CD4-positive, alpha-beta T cell (primary cell): ENCODE measurements around the gene NUFIP1. TPM values are rescaled to one million over a fixed set of nuclear protein-coding genes. Genes with fewer than 3 reads are reported as not detected.

Source experiments
- ATAC-seq: fragments of 200-7000 bp; cut with Tn5 transposase; one replicate; pipeline ENCODE4 v1.10.0; 2022; ENCODE audit warnings: mild to moderate bottlenecking; ENCODE audit not compliant: poor library complexity
- CTCF ChIA-PET: fragments of 350-600 bp; sonication (Branson Sonifier 250); formaldehyde crosslinking; loops from one replicate; lab custom pipeline; 2021; ENCODE audit warnings: antibody characterized with exemption, inconsistent platforms; lab: Charles Lee
- POLR2A ChIA-PET: fragments of 350-600 bp; sonication (Branson Sonifier 250); formaldehyde crosslinking; loops from one replicate; lab custom pipeline; 2021; ENCODE audit warnings: antibody characterized with exemption, inconsistent platforms; lab: Charles Lee
- DNase-seq, 14 experiments: peaks; one replicate each; pipeline ENCODE4 v3.0.0-alpha.2; 2013 to 2020; ENCODE audit warnings: mixed read lengths in 2 of 14
- H3K27ac ChIP-seq, 2 donors: one replicate each; pipeline versions ENCODE4 v1.5.1 to v1.7.0; 2013; ENCODE audit warnings: low read length in 2 of 2, low read depth in 1 of 2, mild to moderate bottlenecking in 1 of 2
- H3K27me3 ChIP-seq, 2 experiments: 1 replicate in 1 of 2; 2 replicates in 1 of 2; pipeline versions ENCODE4 v1.6.1 to v1.7.0; 2013; ENCODE audit warnings: low read length in 2 of 2, control low read depth in 1 of 2, mild to moderate bottlenecking in 1 of 2, moderate library complexity in 1 of 2; ENCODE audit not compliant: insufficient read depth in 2 of 2, control insufficient read depth in 1 of 2
- H3K36me3 ChIP-seq: one replicate; pipeline ENCODE4 v1.6.1; 2013; ENCODE audit warnings: low read length, control low read depth; ENCODE audit not compliant: insufficient read depth
- H3K4me1 ChIP-seq: one replicate; pipeline ENCODE4 v1.6.1; 2013; ENCODE audit warnings: low read length, control low read depth; ENCODE audit not compliant: insufficient read depth
- H3K4me3 ChIP-seq: one replicate; pipeline ENCODE4 v1.5.1; 2013; ENCODE audit warnings: mild to moderate bottlenecking, low read length, moderate library complexity
- H3K9me3 ChIP-seq, 2 experiments: 1 replicate in 1 of 2; 2 replicates in 1 of 2; pipeline versions ENCODE4 v1.6.1 to v1.7.0; 2013; ENCODE audit warnings: low read length in 2 of 2, mild to moderate bottlenecking in 2 of 2, control low read depth in 1 of 2, moderate library complexity in 1 of 2; ENCODE audit not compliant: control insufficient read depth in 1 of 2, insufficient read depth in 1 of 2
- H3K27ac Mint-ChIP-seq: one replicate; pipeline ENCODE4 v1.8.0; 2020; ENCODE audit warnings: mixed read lengths
- H3K27me3 Mint-ChIP-seq: one replicate; pipeline ENCODE4 v1.8.0; 2021; ENCODE audit warnings: mixed read lengths
- H3K36me3 Mint-ChIP-seq: one replicate; pipeline ENCODE4 v1.8.0; 2021; ENCODE audit warnings: low read depth, mixed read lengths
- H3K4me1 Mint-ChIP-seq: one replicate; pipeline ENCODE4 v1.8.0; 2021; ENCODE audit warnings: low read depth, mixed read lengths
- H3K4me3 Mint-ChIP-seq: one replicate; pipeline ENCODE4 v1.8.0; 2020; ENCODE audit warnings: mild to moderate bottlenecking, mixed read lengths
- H3K9me3 Mint-ChIP-seq: one replicate; pipeline ENCODE4 v1.8.0; 2020; ENCODE audit warnings: mixed read lengths
- intact Hi-C, 2 experiments: fragments of 100-400 bp; cut with DNase I in 1 of 2; cut with micrococcal nuclease in 1 of 2; formaldehyde crosslinking; loops; one replicate each; pipeline versions ENCODE4 v1.15.1 to v1.9.0; 2023 to 2025; cut with DNase I, micrococcal nuclease
- total RNA-seq, 174 experiments: library from RNA in 2 of 174; stranded (reverse) in 2 of 174; gene quantifications; one replicate each; pipeline ENCODE4 v1.2.3 and lab custom pipeline; 2021 to 2026
- TF ChIP-seq, protein P1 (sequence below): fragments of 200-600 bp; IDR thresholded peaks from one replicate; pipeline ENCODE4 v1.8.0; 2022; ENCODE audit warnings: antibody characterized with exemption, mild to moderate bottlenecking

NUFIP1 gene
- total RNA-seq, 2 experiments from 2014 or later: 4.3 to 4.4 TPM

DNA sequence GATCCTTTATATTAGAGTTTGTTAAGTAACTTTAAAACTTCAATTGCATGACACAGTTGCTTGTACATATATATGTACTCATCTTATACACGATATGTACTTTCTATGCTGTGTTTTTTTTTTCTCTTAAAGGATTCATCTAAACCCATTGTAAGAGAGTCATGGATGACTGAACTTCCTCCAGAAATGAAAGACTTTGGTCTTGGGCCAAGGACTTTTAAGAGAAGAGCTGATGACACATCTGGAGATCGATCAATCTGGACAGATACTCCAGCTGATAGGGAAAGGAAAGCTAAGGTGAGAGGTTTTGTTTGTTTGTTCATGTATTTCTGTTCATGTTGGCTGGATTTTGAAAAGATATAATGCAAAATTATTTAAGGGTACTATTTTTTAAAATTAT is 26.0 kb upstream of the NUFIP1 start:
- no peaks in the 10 kb centered on the region for H3K27me3 ChIP-seq
- Mint-ChIP-seq H3K4me1 (no peaks in the 10 kb centered on the region), H3K9me3 (no peaks in the 10 kb centered on the region), H3K36me3 (peaks cover 85% of the 10 kb centered on the region), H3K4me3 (no peak overlapping the region), H3K27me3 (no peaks in the 10 kb centered on the region), H3K27ac (no peak overlapping the region)
- ATAC-seq (no peak), DNase-seq (no peak)
- TF ChIP-seq, protein P1, sequence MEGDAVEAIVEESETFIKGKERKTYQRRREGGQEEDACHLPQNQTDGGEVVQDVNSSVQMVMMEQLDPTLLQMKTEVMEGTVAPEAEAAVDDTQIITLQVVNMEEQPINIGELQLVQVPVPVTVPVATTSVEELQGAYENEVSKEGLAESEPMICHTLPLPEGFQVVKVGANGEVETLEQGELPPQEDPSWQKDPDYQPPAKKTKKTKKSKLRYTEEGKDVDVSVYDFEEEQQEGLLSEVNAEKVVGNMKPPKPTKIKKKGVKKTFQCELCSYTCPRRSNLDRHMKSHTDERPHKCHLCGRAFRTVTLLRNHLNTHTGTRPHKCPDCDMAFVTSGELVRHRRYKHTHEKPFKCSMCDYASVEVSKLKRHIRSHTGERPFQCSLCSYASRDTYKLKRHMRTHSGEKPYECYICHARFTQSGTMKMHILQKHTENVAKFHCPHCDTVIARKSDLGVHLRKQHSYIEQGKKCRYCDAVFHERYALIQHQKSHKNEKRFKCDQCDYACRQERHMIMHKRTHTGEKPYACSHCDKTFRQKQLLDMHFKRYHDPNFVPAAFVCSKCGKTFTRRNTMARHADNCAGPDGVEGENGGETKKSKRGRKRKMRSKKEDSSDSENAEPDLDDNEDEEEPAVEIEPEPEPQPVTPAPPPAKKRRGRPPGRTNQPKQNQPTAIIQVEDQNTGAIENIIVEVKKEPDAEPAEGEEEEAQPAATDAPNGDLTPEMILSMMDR: no peak
- H3K36me3 ChIP-seq: peaks cover 49% of the 10 kb centered on the region
- ChIA-PET POLR2A (no interaction called here), CTCF (no interaction called here)
- no peaks in the 10 kb centered on the region for H3K4me1 ChIP-seq
- no peak overlapping the region for H3K4me3 ChIP-seq
- intact Hi-C loops: no loop called here
- H3K27ac ChIP-seq: no peak overlapping the region
- H3K9me3 ChIP-seq: no peaks in the 10 kb centered on the region

DNA sequence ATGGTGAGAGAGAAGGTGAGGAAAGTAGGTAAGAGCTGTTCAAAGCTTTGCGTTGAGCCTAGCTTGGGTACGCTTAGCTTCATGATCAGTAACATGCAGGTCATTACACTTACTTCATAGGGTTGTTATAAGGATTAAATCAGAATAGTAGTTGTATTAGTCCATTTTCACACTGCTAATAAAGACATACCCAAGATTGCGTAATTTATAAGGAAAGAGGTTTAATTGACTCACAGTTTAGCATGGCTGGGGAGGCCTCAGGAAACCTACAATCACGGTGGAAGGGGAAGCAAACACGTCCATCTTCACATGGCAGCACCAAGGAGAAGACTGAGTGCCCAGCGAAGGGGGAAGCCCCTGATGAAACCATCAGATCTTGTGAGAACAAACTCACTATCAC is 21.9 kb upstream of the NUFIP1 start:
- no peaks in the 10 kb centered on the region for H3K9me3 Mint-ChIP-seq

DNA sequence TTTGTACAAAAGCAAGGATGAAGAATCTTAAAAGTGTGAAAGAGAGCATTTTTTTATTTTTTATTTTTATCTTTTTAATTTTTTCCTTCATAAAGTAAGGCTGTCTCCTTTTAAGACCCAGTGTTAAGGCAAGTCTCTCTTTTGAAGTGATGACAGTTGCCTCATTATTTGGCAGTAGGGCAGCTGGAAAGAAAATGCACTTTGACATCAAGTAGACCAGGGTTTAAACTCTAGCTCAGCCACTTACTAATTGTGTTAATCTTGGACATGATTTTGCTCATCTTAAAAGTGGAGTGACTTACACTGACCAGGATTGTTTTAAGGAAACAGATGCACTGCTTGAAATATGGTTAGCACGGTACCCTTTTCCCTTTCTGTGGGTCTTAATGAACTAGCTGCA is 18.6 kb upstream of the NUFIP1 start:
- ATAC-seq (no peak), DNase-seq (no peak)
- CTCF ChIA-PET: no interaction called here
- Mint-ChIP-seq H3K27me3 (no peaks in the 10 kb centered on the region), H3K4me1 (no peaks in the 10 kb centered on the region), H3K27ac (no peak overlapping the region), H3K9me3 (no peaks in the 10 kb centered on the region), H3K36me3 (peaks cover 81% of the 10 kb centered on the region), H3K4me3 (no peak overlapping the region)
- Histone ChIP-seq H3K4me3 (no peak overlapping the region), H3K9me3 (no peaks in the 10 kb centered on the region), H3K4me1 (no peaks in the 10 kb centered on the region), H3K36me3 (peaks cover 55% of the 10 kb centered on the region), H3K27me3 (no peaks in the 10 kb centered on the region), H3K27ac (no peak overlapping the region)
- intact Hi-C loops: no loop called here
- POLR2A ChIA-PET: no interaction called here
- TF ChIP-seq, protein P1: no peak

More for the DNA sequence above, 21.9 kb upstream of the NUFIP1 start:
- Mint-ChIP-seq H3K36me3 (peaks cover 92% of the 10 kb centered on the region), H3K27me3 (no peaks in the 10 kb centered on the region), H3K4me3 (no peak overlapping the region), H3K4me1 (no peaks in the 10 kb centered on the region), H3K27ac (no peak overlapping the region)
- TF ChIP-seq, protein P1: no peak
- intact Hi-C loops: no loop called here
- H3K4me1 ChIP-seq: no peaks in the 10 kb centered on the region
- no peaks in the 10 kb centered on the region for H3K27me3 ChIP-seq
- H3K4me3 ChIP-seq: no peak overlapping the region
- ChIA-PET CTCF (no interaction called here), POLR2A (no interaction called here)
- H3K36me3 ChIP-seq: peaks cover 66% of the 10 kb centered on the region
- no peak for DNase-seq
- no peaks in the 10 kb centered on the region for H3K9me3 ChIP-seq
- H3K27ac ChIP-seq: no peak overlapping the region
- no peak for ATAC-seq
